GM19438 (cell line): ENCODE measurements around the gene CERK.

ENCODE experiments used
- ATAC-seq: cut with Tn5 transposase; IDR thresholded peaks from one replicate; pipeline ENCODE4 v1.9.1; 2021; ENCODE audit warnings: low read depth; ENCODE audit not compliant: unreplicated experiment

CERK gene

DNA sequence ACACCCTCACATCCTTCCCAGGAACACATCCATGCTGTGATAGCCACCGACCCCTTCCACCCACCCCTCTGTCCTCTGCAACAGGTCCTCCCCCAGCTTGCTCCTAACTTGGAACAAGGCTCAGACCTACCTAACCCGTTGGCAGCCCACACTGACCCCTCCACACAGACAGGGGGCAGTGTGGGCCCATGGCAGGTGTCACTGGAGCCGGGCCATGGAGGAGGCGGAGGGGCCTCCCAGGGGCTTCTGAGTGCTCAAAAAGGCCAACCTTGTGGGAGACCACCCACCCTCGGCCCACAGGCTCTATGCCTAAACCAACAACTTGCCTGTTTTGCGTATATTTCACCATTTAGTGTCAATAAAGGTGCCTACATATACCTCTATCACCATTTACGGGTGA lies 57.0 kb downstream of the CERK start:
- no peak for ATAC-seq

DNA sequence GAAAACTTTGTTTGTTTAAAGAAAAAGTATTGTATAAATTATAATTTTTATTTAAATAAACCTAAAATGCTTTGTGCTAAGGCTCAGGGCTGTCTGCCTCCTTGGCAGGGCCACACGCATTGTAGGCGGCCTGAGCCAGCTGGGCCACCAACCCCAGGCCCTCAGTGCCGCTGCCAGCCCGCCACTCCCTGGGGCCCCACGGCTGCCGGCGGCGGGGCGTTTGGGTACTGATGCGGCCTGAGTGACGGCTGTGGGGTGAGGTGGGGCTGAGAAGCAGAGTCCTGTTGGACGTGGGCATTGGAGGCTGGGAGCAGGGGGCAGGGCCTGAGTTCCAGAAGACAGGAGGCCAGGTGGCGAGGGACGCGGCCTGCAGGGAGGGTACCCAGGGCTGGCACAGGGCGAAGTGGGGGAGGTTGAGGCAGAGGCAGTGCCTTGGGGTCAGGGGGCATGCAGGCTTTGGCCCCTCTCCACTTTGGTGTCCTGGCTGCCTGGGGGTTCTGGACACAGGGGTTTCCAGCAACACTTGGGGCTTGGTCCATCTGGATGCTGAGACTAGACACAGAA lies 58.3 kb downstream of the CERK start:
- ATAC-seq = no peak

GRCh38 chr22:46678785-46679700 lies 59.0 kb downstream of the CERK start:
- no peak for ATAC-seq

DNA sequence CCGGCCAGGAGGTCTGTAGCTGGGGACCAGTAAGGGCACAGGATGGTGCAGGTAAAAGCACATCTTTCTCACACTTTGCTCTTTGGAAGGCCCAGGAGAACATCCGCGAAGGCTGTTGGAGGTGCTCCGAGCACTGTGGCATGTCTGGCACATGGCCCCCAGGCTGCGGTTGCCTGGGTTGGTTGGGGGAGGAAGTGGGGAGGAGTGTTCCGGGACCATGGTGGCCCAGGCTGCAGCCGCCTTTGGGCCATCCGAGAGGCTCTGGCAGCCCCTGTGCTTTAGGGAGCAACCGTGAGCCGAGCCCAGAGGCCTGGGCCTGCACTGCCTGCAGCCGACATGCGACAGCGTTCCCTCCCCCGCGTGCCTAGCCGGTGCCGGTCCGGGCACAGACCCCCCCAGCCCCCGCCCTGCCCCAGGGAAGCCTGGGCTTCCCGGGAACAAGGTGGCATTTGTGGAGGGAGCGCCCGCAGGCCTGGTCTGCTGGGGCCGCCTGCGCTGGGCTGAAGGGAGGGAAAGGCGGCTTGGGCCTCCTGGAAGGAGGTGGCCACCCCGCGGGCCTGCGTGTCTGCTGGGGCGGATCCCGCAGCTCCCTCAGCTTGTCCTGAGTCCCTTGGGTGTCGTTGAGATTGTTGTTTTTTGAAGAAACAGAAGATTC lies 59.9 kb downstream of the CERK start:
- no peak for ATAC-seq

DNA sequence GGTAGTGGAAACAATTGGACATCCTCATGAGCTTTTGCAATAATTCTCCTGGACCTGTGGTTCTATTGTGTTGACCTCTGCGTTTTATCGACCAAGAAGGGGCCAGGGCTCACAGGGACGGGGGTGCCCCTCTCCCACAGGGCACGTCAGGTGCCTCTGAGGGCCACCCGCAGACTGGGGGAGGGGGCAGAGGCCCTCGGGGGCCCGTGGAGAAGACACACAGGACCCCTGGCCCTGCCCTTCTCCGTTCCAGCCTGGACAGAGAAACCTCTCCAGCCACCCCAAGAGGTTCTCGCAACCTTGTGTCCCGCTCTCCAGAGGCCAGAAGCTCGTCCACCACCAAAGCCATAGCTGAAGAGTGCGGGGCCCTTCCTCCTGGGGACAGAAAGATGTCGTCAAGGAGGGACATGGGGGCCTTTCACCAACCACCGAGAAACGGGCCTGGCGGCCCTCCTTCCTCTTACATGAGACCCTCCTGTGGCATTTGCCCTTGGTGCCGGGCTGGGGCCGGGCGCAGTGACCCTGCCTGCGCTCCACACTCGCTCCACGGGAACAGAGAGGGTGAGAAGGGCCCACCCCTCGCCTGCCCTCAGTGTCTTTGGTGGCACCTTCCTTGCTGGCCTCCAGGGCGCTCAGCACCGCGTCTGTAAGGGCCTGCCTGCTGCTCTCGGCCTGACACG lies 60.6 kb downstream of the CERK start:
- ATAC-seq = no peak

- ATAC-seq = no peak
Observed at GRCh38 chr22:46676881-46677280, 61.2 kb downstream of the CERK start.

GRCh38 chr22:46676479-46676878 lies 61.6 kb downstream of the CERK start:
- no peak for ATAC-seq

DNA sequence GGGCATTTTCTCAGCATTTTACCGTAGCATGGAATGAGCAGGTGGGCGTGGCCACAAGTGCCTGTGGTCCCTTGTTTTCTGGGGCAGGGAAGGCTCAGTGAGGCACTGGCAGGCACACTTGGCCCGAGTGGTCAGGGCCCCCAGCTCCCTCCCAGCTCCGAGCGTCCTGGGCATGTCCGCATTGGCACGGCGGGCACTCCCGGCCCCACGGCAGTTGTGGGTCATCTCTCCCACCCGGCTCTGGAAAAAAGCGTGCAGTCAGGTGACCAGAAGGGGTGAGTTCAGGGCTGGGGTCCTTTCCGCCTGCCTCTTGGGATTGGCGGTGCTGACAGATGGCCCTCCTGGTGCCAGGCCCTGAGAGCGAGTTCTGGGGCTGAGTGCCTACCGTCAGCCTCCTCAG lies 62.1 kb downstream of the CERK start:
- ATAC-seq = no peak

- ATAC-seq = no peak
Observed at GRCh38 chr22:46675479-46675878, 62.6 kb downstream of the CERK start.

DNA sequence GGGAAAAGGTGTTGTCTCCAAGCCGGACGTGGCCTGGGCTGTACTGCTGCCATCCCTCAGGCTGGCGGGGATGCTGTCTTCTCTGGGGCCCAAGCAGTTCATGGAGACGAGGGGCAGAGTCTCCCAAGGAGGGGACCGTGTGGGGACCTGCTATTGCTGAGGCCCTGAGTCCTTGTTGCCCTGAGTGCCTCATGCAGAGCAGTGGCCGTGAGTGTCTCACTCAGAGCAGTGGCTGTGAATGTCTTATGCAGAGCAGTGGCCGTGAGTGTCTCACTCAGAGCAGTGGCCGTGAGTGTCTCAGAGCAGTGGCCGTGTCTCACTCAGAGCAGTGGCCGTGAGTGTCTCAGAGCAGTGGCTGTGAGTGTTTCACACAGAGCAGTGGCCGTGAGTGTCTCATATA lies 63.1 kb downstream of the CERK start:
- ATAC-seq = no peak

DNA sequence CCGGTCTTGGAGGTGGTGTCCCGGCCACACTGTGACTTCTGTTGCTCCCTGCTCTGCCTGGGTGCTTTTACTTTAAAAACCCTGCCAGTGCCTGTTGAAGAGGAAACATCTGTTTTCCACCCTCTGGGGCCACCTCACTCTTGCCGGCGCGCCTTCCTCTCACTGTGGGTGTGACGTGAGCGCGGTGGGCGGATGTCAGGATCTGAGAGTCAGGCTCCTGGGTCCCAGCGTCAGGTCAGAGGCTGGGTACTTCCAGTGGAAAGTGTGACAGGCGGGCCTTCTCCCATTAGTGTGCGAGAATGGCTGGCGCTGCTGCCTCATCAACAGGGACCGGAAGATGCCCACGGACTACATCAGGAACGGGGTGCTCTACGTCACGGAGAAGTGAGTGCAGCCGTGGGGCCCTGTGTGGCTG lies 63.7 kb downstream of the CERK start:
- ATAC-seq = peak; percentile 60

DNA sequence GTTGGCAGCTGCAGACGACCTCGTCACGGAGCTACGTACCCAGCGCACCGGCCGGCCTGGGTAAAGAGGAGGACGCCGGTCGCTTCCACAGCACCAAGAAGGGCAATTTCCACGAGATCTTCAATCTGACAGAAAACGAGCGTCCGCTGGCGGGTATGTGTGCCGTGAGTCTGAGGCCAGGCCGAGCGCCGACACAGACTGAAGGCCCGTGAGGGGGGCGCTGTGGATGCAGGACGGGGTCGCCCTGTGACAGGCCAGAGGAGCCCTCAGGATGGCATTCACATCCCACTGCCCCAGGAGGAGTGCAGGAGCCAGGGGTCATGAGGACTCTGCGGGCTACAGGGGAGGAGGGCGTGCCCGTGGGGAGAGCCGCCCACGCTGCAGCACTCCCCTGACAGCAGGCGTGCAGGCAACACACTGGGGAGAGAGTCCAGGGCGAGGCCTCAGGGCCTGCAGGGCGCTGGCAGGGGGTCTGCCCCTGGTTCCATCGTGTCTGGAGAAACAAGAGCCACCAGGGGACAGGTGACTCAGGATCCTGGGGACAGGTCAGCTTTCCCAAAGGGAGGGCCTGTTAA lies 64.3 kb downstream of the CERK start:
- no peak for ATAC-seq

DNA sequence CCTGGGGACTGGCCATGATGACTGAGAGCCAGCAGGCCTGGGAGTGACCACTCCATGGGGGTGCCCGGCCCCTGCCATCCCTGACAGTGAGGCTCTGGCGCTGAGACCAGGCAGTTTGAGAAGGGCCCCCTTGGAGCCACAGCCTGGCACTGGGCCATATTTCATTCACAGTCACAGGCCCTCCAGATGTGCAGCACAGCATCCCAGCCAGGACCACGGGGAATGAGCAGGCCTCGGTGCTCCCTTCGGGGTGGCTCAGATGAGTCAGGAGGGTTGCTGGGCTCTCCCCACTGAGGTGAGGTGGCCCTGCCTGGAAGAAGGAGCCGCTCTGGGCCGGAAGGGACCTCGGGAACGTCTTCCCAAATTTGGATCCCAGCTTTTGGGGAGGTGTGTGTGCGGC lies 64.8 kb downstream of the CERK start:
- no peak for ATAC-seq

DNA sequence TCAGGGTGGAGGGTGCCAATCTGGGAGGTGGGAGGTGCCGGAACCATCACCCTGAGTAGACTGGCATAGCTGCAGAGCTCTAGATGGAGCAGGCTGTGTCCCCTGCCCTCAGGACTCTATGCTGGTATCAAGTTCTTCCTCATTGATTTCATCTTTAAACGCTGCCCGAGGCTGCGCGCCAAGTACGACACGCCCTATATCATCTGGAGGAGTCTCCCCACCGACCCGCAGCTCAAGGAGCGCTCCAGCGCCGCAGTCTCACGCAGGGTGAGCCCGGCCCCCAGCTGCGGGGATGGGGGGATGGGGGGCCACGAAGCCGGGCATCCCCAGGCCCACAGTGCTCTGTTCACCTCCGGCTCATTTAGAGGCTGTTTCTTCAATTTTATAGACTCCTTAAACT lies 65.3 kb downstream of the CERK start:
- no peak for ATAC-seq

DNA sequence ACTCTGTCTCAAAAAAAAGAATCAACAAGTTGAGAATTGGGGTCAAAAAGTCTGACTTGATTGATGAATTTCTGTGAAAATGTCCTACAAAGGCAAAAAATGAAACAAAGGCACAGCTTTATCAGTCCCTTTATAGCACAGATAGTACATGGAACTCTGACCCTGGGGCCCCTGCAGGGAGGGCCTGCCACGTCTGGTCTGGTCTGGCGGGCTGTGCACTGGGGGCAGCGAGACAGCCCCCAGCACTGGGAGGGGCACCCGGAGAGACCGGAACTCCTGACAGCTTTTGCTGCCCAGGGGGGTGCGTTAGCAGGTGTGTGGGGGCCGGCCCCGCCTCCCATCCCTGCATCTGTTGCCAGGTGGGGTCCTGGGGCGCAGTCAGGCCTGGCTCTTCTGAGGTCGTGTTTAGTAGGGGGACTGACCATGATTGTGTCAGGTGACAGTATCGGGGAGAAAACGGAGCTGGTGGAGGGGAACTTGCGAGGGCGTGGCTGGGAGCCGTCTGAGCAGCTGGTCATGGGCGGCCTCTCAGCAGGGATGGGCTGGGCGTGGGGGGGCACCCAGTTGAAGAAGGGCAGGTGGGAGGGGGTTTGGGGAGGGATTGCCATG lies 66.1 kb downstream of the CERK start:
- ATAC-seq = no peak

- ATAC-seq = no peak
Observed at GRCh38 chr22:46669201-46669600, 68.9 kb downstream of the CERK start.

GRCh38 chr22:46668116-46668515 lies 69.9 kb downstream of the CERK start:
- no peak for ATAC-seq

- ATAC-seq = no peak
Observed at GRCh38 chr22:46667245-46667623, 70.8 kb downstream of the CERK start.

GRCh38 chr22:46666577-46667244 lies 71.3 kb downstream of the CERK start:
- ATAC-seq = no peak

- no peak for ATAC-seq
Observed at GRCh38 chr22:46665751-46666280, 72.2 kb downstream of the CERK start.
